ENCODE results near the gene ATP6V1B1. TPM values are rescaled to one million over a fixed set of nuclear protein-coding genes. Genes with fewer than 3 reads are reported as not detected.

The ATP6V1B1 gene
- total RNA-seq, 1 experiment from 2014 or later, result 7.8 TPM

DNA sequence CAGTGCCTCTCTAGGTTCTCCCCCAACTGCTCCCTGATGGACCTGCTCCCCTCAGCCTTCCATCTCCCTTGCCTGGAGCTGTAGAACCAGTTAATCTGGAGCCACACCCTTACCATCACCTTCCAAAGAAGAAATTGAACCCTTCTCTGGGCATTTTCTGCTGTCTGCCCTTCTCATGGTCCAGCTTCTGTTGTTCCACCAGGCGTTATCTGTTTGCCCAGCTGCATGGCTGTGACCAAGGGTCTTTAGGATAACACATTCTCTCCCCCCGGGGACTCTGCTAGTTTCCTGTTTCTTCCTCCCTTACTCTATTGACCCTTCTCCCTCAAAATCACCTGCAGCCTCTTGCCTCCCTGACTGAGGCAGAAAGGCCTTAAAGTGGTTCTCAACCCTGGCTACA is 39.5 kb downstream of the ATP6V1B1 start:
- no TSS peak for BruUV-seq (replicated peaks)
- peaks cover 17% of the 10 kb centered on the region for H3K4me1 ChIP-seq (replicated peaks; ENCODE audit: insufficient read depth)
- no peaks in the 10 kb centered on the region for H4K20me1 ChIP-seq (ENCODE audit: insufficient read depth)
- no peaks in the 10 kb centered on the region for H3K79me2 ChIP-seq (ENCODE audit: low read depth)
- H2AFZ ChIP-seq, result no peak overlapping the region
- no peaks in the 10 kb centered on the region for H3K27me3 ChIP-seq (ENCODE audit: insufficient read depth, low read depth)
- no peaks in the 10 kb centered on the region for H3K36me3 ChIP-seq (ENCODE audit: low read depth)
- TF ChIP-seq EZH2 (IDR thresholded peaks at IDR 0.05; ENCODE audit: low read depth), result no peak
- TF ChIP-seq, protein P1, sequence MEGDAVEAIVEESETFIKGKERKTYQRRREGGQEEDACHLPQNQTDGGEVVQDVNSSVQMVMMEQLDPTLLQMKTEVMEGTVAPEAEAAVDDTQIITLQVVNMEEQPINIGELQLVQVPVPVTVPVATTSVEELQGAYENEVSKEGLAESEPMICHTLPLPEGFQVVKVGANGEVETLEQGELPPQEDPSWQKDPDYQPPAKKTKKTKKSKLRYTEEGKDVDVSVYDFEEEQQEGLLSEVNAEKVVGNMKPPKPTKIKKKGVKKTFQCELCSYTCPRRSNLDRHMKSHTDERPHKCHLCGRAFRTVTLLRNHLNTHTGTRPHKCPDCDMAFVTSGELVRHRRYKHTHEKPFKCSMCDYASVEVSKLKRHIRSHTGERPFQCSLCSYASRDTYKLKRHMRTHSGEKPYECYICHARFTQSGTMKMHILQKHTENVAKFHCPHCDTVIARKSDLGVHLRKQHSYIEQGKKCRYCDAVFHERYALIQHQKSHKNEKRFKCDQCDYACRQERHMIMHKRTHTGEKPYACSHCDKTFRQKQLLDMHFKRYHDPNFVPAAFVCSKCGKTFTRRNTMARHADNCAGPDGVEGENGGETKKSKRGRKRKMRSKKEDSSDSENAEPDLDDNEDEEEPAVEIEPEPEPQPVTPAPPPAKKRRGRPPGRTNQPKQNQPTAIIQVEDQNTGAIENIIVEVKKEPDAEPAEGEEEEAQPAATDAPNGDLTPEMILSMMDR (conservative IDR thresholded peaks at IDR 0.05), result no peak
- no peak overlapping the region for H3K27ac ChIP-seq
- H3K4me3 ChIP-seq, result no peak overlapping the region
- H3K4me2 ChIP-seq, result no peak overlapping the region
- peaks cover 6% of the 10 kb centered on the region; the same call in 1 of the 2 replicates for H3F3A ChIP-seq (ENCODE audit: insufficient read depth, low read depth)
- no peaks in the 10 kb centered on the region for H3K9me3 ChIP-seq (ENCODE audit: insufficient read depth, low read depth)
- POLR2A ChIA-PET (ENCODE audit: unreplicated experiment), result interaction anchor here (0.7 kb wide), 1 partner anchor 108 kb away, joined by 3 read pairs; no protein-coding TSS in a partner anchor
- CTCF ChIA-PET, result no interaction called here
- H3K9me2 ChIP-seq (ENCODE audit: insufficient read depth), result no peaks in the 10 kb centered on the region
- intact Hi-C loops (cut with micrococcal nuclease; ENCODE audit: unreplicated experiment), result loop anchor here (10.0 kb wide), 1 partner anchor 320 kb away; no protein-coding TSS in a partner anchor
- no peak for DNase-seq

DNA sequence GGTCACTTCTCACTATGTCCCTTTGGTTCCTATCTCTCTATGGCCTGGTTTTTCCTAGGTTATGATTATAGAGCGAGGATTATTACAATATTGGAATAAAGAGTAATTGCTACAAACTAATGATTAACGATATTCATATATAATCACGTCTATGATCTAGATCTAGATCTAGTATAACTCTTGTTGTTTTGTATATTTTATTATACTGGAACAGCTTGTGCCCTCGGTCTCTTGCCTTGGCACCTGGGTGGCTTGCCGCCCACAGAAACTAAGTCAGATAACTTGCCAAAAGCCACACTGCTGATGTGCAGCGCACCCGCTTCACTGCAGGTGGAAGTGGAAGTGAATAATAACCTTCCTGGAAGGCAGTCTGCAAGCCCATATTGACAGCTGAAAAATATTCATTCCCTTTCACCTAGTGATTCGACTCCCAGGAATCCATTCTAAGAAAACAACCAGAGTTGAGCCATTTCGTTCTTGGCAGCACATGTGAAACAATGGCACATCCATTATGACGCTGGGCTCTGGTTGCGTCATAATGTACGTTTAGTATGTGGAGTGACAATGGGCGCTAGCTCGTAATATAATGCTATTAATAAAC is 42.0 kb downstream of the ATP6V1B1 start:
- Histone ChIP-seq H3F3A (ENCODE audit: insufficient read depth, low read depth) (peaks cover 6% of the 10 kb centered on the region; the same call in 1 of the 2 replicates), H2AFZ (no peak overlapping the region), H3K9me2 (ENCODE audit: insufficient read depth) (no peaks in the 10 kb centered on the region), H3K36me3 (ENCODE audit: low read depth) (no peaks in the 10 kb centered on the region), H3K4me1 (replicated peaks; ENCODE audit: insufficient read depth) (peaks cover 17% of the 10 kb centered on the region), H3K4me3 (peak overlapping the region; percentile 53; the same call in 1 of the 2 replicates), H3K9me3 (ENCODE audit: insufficient read depth, low read depth) (no peaks in the 10 kb centered on the region), H4K20me1 (ENCODE audit: insufficient read depth) (no peaks in the 10 kb centered on the region), H3K4me2 (peak overlapping the region; percentile 78), H3K79me2 (ENCODE audit: low read depth) (no peaks in the 10 kb centered on the region), H3K27me3 (ENCODE audit: insufficient read depth, low read depth) (no peaks in the 10 kb centered on the region), H3K27ac (no peak overlapping the region)
- BruUV-seq (replicated peaks), result no TSS peak
- DNase-seq, result peak in 1 of 2 experiments; percentile 64
- ChIA-PET POLR2A (ENCODE audit: unreplicated experiment) (no interaction called here), CTCF (interaction anchor here (0.6 kb wide), 1 partner anchor 386 kb away, joined by 5 read pairs; no protein-coding TSS in a partner anchor)
- intact Hi-C loops (cut with micrococcal nuclease; ENCODE audit: unreplicated experiment), result loop anchor here (1.0 to 10.0 kb wide), 4 partner anchors 29 to 323 kb away; no protein-coding TSS in a partner anchor
- TF ChIP-seq EZH2 (IDR thresholded peaks at IDR 0.05; ENCODE audit: low read depth), result no peak
- TF ChIP-seq, protein P1 (conservative IDR thresholded peaks at IDR 0.05), result peak; percentile 23; the same call in 1 of the 2 replicates

DNA sequence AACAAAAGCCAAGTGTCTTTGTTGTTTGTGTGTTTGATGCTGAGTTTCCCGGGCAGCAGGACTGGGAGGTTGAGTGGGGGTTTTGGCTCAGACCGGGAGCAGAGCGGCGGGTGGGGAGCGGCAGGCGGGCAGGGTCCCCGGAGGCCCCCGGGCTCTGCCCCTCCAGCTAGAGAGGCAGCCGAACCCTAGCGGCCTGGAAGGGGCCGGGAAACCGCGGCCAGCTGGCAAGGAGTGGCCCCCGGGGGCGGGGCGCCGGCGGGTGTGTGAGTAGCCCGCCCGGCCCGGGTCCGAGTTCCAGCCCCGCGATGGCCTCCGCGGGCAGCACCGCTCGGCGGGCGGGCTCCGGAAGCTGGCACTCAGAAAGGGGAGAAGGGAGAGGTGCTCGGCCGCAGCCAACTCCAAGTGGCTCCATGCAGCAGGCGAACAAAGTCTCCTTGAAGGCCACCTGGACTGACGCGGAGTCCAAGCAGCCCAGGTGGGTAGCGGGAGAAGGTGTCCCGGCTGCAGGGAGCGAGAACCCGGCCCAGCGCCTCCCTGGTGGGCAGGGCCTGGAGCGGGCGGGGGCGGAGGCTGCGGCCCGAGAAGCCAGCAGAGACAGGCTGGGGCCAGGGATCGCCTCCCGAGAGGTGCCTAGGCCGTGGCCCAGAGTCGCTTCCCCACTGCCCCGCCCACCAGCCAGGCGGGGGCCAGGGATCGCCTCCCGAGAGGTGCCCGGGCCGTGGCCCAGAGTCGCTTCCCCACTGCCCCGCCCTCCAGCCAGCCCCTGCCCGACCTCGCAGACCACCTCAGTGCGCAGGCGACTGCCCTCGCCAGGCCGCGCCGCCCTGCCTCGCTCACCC is 42.9 kb downstream of the ATP6V1B1 start, which contains the start of gene ANKRD53:
ANKRD53 (plus strand) TSS at position 290 of the 839 bp plus-strand sequence; CDS start at position 306, 16 bp downstream.
- no peaks in the 10 kb centered on the region for H4K20me1 ChIP-seq (ENCODE audit: insufficient read depth)
- no peaks in the 10 kb centered on the region for H3K9me3 ChIP-seq (ENCODE audit: insufficient read depth, low read depth)
- no peaks in the 10 kb centered on the region for H3K27me3 ChIP-seq (ENCODE audit: insufficient read depth, low read depth)
- no peaks in the 10 kb centered on the region for H3K36me3 ChIP-seq (ENCODE audit: low read depth)
- TF ChIP-seq EZH2 (IDR thresholded peaks at IDR 0.05; ENCODE audit: low read depth), result no peak
- TF ChIP-seq, protein P1 (conservative IDR thresholded peaks at IDR 0.05), result no peak
- intact Hi-C loops (cut with micrococcal nuclease; ENCODE audit: unreplicated experiment), result loop anchor here (10.0 kb wide), 1 partner anchor 324 kb away; no protein-coding TSS in a partner anchor
- H3F3A ChIP-seq (ENCODE audit: insufficient read depth, low read depth), result peaks cover 6% of the 10 kb centered on the region; the same call in 1 of the 2 replicates
- CTCF ChIA-PET, result interaction anchor here (0.6 kb wide), 1 partner anchor 387 kb away, joined by 5 read pairs; no protein-coding TSS in a partner anchor
- BruUV-seq (replicated peaks), result no TSS peak
- peaks cover 17% of the 10 kb centered on the region for H3K4me1 ChIP-seq (replicated peaks; ENCODE audit: insufficient read depth)
- DNase-seq, result peak in 1 of 2 experiments; percentile 23
- no peak within 1 kb of the TSS for H2AFZ ChIP-seq
- H3K79me2 ChIP-seq (ENCODE audit: low read depth), result no peaks in the 10 kb centered on the region
- peak within 1 kb of the TSS; percentile 53; the same call in 1 of the 2 replicates for H3K4me3 ChIP-seq
- no peak within 1 kb of the TSS for H3K27ac ChIP-seq
- POLR2A ChIA-PET (ENCODE audit: unreplicated experiment), result no interaction called here
- H3K9me2 ChIP-seq (ENCODE audit: insufficient read depth), result no peaks in the 10 kb centered on the region
- H3K4me2 ChIP-seq, result peak within 1 kb of the TSS; percentile 78
